ENCODE data around the gene TSPAN9.

DNA sequence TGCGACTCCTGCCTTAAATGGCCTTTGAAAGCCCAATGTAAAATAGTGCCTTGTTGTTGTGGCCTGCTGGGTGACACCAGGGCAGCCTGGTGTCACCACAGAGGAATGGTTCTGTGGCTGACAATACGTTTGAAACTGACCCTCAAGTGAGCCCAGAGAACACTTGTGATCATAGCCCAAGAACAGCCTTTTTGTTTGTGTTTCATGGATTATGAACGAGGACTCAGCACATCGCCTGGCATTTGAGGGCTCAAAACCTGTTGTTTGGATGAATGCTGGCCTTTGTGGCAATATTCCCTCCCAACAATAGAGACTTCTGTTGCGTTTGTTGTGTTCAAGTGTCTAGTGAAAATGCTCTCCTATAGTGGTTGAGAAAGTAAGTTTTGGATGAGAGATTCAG, 48.5 kb downstream of the TSPAN9 start:
- no peak for TF ChIP-seq ZNF384 (IDR thresholded peaks at IDR 0.05; ENCODE audit: low read depth, low read length)
- no peak for TF ChIP-seq FOXK1 (CRISPR knock-in tag; IDR thresholded peaks at IDR 0.05; ENCODE audit: borderline replicate concordance)

Data from K562 (cell line).